CD4-positive, alpha-beta T cell (primary cell): ENCODE measurements around the gene LTB. TPM values are rescaled to one million over a fixed set of nuclear protein-coding genes. Genes with fewer than 3 reads are reported as not detected.
"Not testable (repeated sequence)": the region's sequence is repeated elsewhere in the genome, so short reads cannot be mapped to it uniquely, and the experiment has no call there.

Experiments used
- ATAC-seq: fragments of 200-7000 bp; cut with Tn5 transposase; one replicate; pipeline ENCODE4 v1.10.0; 2022; ENCODE audit warnings: mild to moderate bottlenecking; ENCODE audit not compliant: poor library complexity
- CTCF ChIA-PET: fragments of 350-600 bp; sonication (Branson Sonifier 250); formaldehyde crosslinking; loops from one replicate; lab custom pipeline; 2021; ENCODE audit warnings: antibody characterized with exemption, inconsistent platforms; lab: Charles Lee
- POLR2A ChIA-PET: fragments of 350-600 bp; sonication (Branson Sonifier 250); formaldehyde crosslinking; loops from one replicate; lab custom pipeline; 2021; ENCODE audit warnings: antibody characterized with exemption, inconsistent platforms; lab: Charles Lee
- DNase-seq, 14 experiments: peaks; one replicate each; pipeline ENCODE4 v3.0.0-alpha.2; 2013 to 2020; ENCODE audit warnings: mixed read lengths in 2 of 14
- H3K27ac ChIP-seq, 2 donors: one replicate each; pipeline versions ENCODE4 v1.5.1 to v1.7.0; 2013; ENCODE audit warnings: low read length in 2 of 2, low read depth in 1 of 2, mild to moderate bottlenecking in 1 of 2
- H3K27me3 ChIP-seq, 2 experiments: 1 replicate in 1 of 2; 2 replicates in 1 of 2; pipeline versions ENCODE4 v1.6.1 to v1.7.0; 2013; ENCODE audit warnings: low read length in 2 of 2, control low read depth in 1 of 2, mild to moderate bottlenecking in 1 of 2, moderate library complexity in 1 of 2; ENCODE audit not compliant: insufficient read depth in 2 of 2, control insufficient read depth in 1 of 2
- H3K36me3 ChIP-seq: one replicate; pipeline ENCODE4 v1.6.1; 2013; ENCODE audit warnings: low read length, control low read depth; ENCODE audit not compliant: insufficient read depth
- H3K4me1 ChIP-seq: one replicate; pipeline ENCODE4 v1.6.1; 2013; ENCODE audit warnings: low read length, control low read depth; ENCODE audit not compliant: insufficient read depth
- H3K4me3 ChIP-seq: one replicate; pipeline ENCODE4 v1.5.1; 2013; ENCODE audit warnings: mild to moderate bottlenecking, low read length, moderate library complexity
- H3K9me3 ChIP-seq, 2 experiments: 1 replicate in 1 of 2; 2 replicates in 1 of 2; pipeline versions ENCODE4 v1.6.1 to v1.7.0; 2013; ENCODE audit warnings: low read length in 2 of 2, mild to moderate bottlenecking in 2 of 2, control low read depth in 1 of 2, moderate library complexity in 1 of 2; ENCODE audit not compliant: control insufficient read depth in 1 of 2, insufficient read depth in 1 of 2
- H3K27ac Mint-ChIP-seq: one replicate; pipeline ENCODE4 v1.8.0; 2020; ENCODE audit warnings: mixed read lengths
- H3K27me3 Mint-ChIP-seq: one replicate; pipeline ENCODE4 v1.8.0; 2021; ENCODE audit warnings: mixed read lengths
- H3K36me3 Mint-ChIP-seq: one replicate; pipeline ENCODE4 v1.8.0; 2021; ENCODE audit warnings: low read depth, mixed read lengths
- H3K4me1 Mint-ChIP-seq: one replicate; pipeline ENCODE4 v1.8.0; 2021; ENCODE audit warnings: low read depth, mixed read lengths
- H3K4me3 Mint-ChIP-seq: one replicate; pipeline ENCODE4 v1.8.0; 2020; ENCODE audit warnings: mild to moderate bottlenecking, mixed read lengths
- H3K9me3 Mint-ChIP-seq: one replicate; pipeline ENCODE4 v1.8.0; 2020; ENCODE audit warnings: mixed read lengths
- CTCF ChIP-seq: fragments of 200-600 bp; IDR thresholded peaks from one replicate; pipeline ENCODE4 v1.8.0; 2022; ENCODE audit warnings: antibody characterized with exemption, mild to moderate bottlenecking
- intact Hi-C, 2 experiments: fragments of 100-400 bp; cut with DNase I in 1 of 2; cut with micrococcal nuclease in 1 of 2; formaldehyde crosslinking; loops; one replicate each; pipeline versions ENCODE4 v1.15.1 to v1.9.0; 2023 to 2025; cut with DNase I, micrococcal nuclease
- total RNA-seq, 174 experiments: library from RNA in 2 of 174; stranded (reverse) in 2 of 174; gene quantifications; one replicate each; pipeline ENCODE4 v1.2.3 and lab custom pipeline; 2021 to 2026

Gene LTB
- total RNA-seq, 2 experiments from 2014 or later = 239 to 244 TPM

GRCh38 chr6:31557443-31558317 is 24.5 kb downstream of the LTB start:
- H3K27ac Mint-ChIP-seq = no peak overlapping the region
- no peaks in the 10 kb centered on the region for H3K27me3 Mint-ChIP-seq
- TF ChIP-seq CTCF = no peak
- Histone ChIP-seq H3K4me3 (no peak overlapping the region), H3K27ac (peak overlapping the region; percentile 63 to 74), H3K9me3 (no peaks in the 10 kb centered on the region), H3K27me3 (no peaks in the 10 kb centered on the region), H3K36me3 (peaks cover 13% of the 10 kb centered on the region), H3K4me1 (peaks cover 66% of the 10 kb centered on the region)
- no peak for DNase-seq
- peaks cover 29% of the 10 kb centered on the region for H3K36me3 Mint-ChIP-seq
- H3K4me3 Mint-ChIP-seq = no peak overlapping the region
- ChIA-PET CTCF (interaction anchor here (1.7 to 6.2 kb wide), 2 partner anchors 20 to 40 kb away, joined by 7 to 32 read pairs; no protein-coding TSS in a partner anchor), POLR2A (interaction anchor here (1.0 to 34.9 kb wide), 4 partner anchors 10 to 28 kb away, joined by 4 to 1160 read pairs (median 26); partner anchors contain the start of genes DDX39B, LST1, LTA and LTB)
- peaks cover 46% of the 10 kb centered on the region for H3K4me1 Mint-ChIP-seq
- ATAC-seq = no peak
- intact Hi-C loops = loop anchor here in 1 of 2 experiments (2.0 kb wide), 2 partner anchors 15 to 23 kb away; partner anchors contain the start of gene LTA
- H3K9me3 Mint-ChIP-seq = no peaks in the 10 kb centered on the region

DNA sequence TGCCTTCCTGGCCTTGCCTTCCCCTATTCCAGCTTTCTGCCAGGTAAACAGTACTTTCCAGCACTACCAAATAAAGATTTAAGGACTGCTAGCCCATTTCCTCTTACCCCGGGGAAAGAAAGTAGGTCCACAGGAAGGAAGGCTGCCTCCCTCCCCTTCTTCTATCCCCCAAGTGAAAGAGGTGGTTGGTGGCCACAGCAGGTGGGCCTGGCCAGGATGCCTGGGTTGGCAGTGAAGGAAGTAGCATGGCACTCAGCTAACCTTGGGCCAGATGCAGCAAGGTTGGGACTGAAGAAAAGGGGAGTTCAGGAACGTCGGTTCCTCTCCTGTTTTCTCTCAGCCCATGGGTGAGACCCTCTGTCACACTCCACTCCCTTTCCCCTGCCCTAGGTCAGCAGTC is 25.9 kb downstream of the LTB start:
- Mint-ChIP-seq H3K4me3 (no peak overlapping the region), H3K4me1 (peaks cover 41% of the 10 kb centered on the region), H3K27ac (peak overlapping the region; percentile 47), H3K27me3 (no peaks in the 10 kb centered on the region), H3K36me3 (peaks cover 24% of the 10 kb centered on the region), H3K9me3 (no peaks in the 10 kb centered on the region)
- Histone ChIP-seq H3K27me3 (no peaks in the 10 kb centered on the region), H3K4me3 (no peak overlapping the region), H3K4me1 (peaks cover 61% of the 10 kb centered on the region), H3K27ac (no peak overlapping the region), H3K36me3 (peaks cover 13% of the 10 kb centered on the region), H3K9me3 (no peaks in the 10 kb centered on the region)
- no peak for TF ChIP-seq CTCF
- ChIA-PET POLR2A (interaction anchor here (0.9 to 34.9 kb wide), 3 partner anchors 13 to 30 kb away, joined by 3 to 1160 read pairs (median 43); partner anchors contain the start of genes LST1, LTA, LTB and NCR3), CTCF (interaction anchor here (1.2 to 6.2 kb wide), 5 partner anchors 10 to 41 kb away, joined by 3 to 32 read pairs (median 4); partner anchors contain the start of genes LTB and TNF)
- intact Hi-C loops = no loop called here
- ATAC-seq = no peak
- DNase-seq = peak in 1 of 14 experiments; percentile 45

GRCh38 chr6:31551371-31551770 is 30.9 kb downstream of the LTB start:
- not testable (repeated sequence) for H3K4me3 ChIP-seq, H3K36me3 Mint-ChIP-seq, H3K27ac ChIP-seq, H3K4me3 Mint-ChIP-seq, ATAC-seq, H3K36me3 ChIP-seq, H3K27me3 ChIP-seq, H3K27me3 Mint-ChIP-seq, H3K9me3 Mint-ChIP-seq, H3K9me3 ChIP-seq
- peak; percentile 70 for TF ChIP-seq CTCF
- peaks cover 40% of the 10 kb centered on the region for H3K4me1 ChIP-seq
- ChIA-PET CTCF (interaction anchor here (0.6 to 11.8 kb wide), 15 partner anchors 9 to 279 kb away, joined by 3 to 284 read pairs (median 4); partner anchors contain the start of genes DDX39B, GPANK1, LST1 and LTB), POLR2A (interaction anchor here (0.6 to 8.1 kb wide), 18 partner anchors 9 to 421 kb away, joined by 3 to 220 read pairs (median 4); partner anchors contain the start of genes ABHD16A, BAG6, DDX39B and DXO)
- peak; percentile 49 to 87 (median 62) for DNase-seq
- peak overlapping the region; percentile 73 for H3K27ac Mint-ChIP-seq
- peaks cover 32% of the 10 kb centered on the region for H3K4me1 Mint-ChIP-seq
- intact Hi-C loops = loop anchor here (1.0 kb wide), 2 partner anchors 29 to 47 kb away; no protein-coding TSS in a partner anchor
